GM23248 (cell line): ENCODE measurements around the gene UVRAG. TPM values are rescaled to one million over a fixed set of nuclear protein-coding genes. Genes with fewer than 3 reads are reported as not detected.

Experiments
- DNase-seq: peaks from one replicate; pipeline ENCODE4 v3.0.0-alpha.2; 2015
- H2AFZ ChIP-seq: fragments of 200-600 bp; sonication (generic); 2 replicates; pipeline ENCODE4 v1.6.1; 2016; ENCODE audit warnings: antibody characterized with exemption
- H3F3A ChIP-seq: fragments of 200-600 bp; sonication (generic); 2 replicates; pipeline ENCODE4 v1.6.1; 2016; ENCODE audit warnings: mild to moderate bottlenecking, antibody characterized with exemption, mixed run types; ENCODE audit not compliant: insufficient read depth
- H3K27ac ChIP-seq: fragments of 200-600 bp; sonication (generic); 2 replicates; pipeline ENCODE4 v1.5.1; 2016; ENCODE audit warnings: mild to moderate bottlenecking
- H3K27me3 ChIP-seq: fragments of 200-600 bp; sonication (generic); replicated peaks from 2 replicates; pipeline ENCODE4 v1.6.1; 2016; ENCODE audit warnings: mild to moderate bottlenecking; ENCODE audit not compliant: insufficient read depth
- H3K36me3 ChIP-seq: fragments of 200-600 bp; sonication (generic); 2 replicates; pipeline ENCODE4 v1.6.1; 2016; ENCODE audit warnings: low read depth, mild to moderate bottlenecking
- H3K4me1 ChIP-seq: fragments of 200-600 bp; sonication (generic); 2 replicates; pipeline ENCODE4 v1.6.1; 2016; ENCODE audit warnings: mild to moderate bottlenecking; ENCODE audit not compliant: insufficient read depth
- H3K4me2 ChIP-seq: fragments of 200-600 bp; sonication (generic); one replicate; pipeline ENCODE4 v1.6.1; 2016; ENCODE audit warnings: mild to moderate bottlenecking; ENCODE audit not compliant: unreplicated experiment
- H3K4me3 ChIP-seq: fragments of 200-600 bp; sonication (generic); 2 replicates; pipeline ENCODE4 v1.5.1; 2016; ENCODE audit warnings: mild to moderate bottlenecking
- H3K79me2 ChIP-seq: fragments of 200-600 bp; sonication (generic); 2 replicates; pipeline ENCODE4 v1.6.1; 2016; ENCODE audit warnings: mild to moderate bottlenecking; ENCODE audit not compliant: insufficient read depth
- H3K9ac ChIP-seq: fragments of 200-600 bp; sonication (generic); 2 replicates; pipeline ENCODE4 v1.6.1; 2016; ENCODE audit warnings: mild to moderate bottlenecking
- H3K9me2 ChIP-seq: fragments of 200-600 bp; sonication (generic); 2 replicates; pipeline ENCODE4 v1.6.1; 2016; ENCODE audit warnings: mixed run types, mild to moderate bottlenecking, moderate library complexity; ENCODE audit not compliant: insufficient read depth
- H3K9me3 ChIP-seq: fragments of 200-600 bp; sonication (generic); one replicate; pipeline ENCODE4 v1.6.1; 2017; ENCODE audit warnings: low read depth
- H4K20me1 ChIP-seq: fragments of 200-600 bp; sonication (generic); 2 replicates; pipeline ENCODE4 v1.6.0; 2016; ENCODE audit not compliant: insufficient read depth
- EZH2 ChIP-seq: fragments of 200-600 bp; sonication (generic); IDR thresholded peaks from 2 replicates; pipeline ENCODE4 v1.6.1; 2018; ENCODE audit warnings: antibody characterized with exemption, mild to moderate bottlenecking; ENCODE audit not compliant: insufficient read depth, poor library complexity, severe bottlenecking
- EZH2phosphoT487 ChIP-seq: fragments of 200-600 bp; sonication (generic); IDR thresholded peaks from 2 replicates; pipeline ENCODE4 v1.6.1; 2018; ENCODE audit warnings: antibody characterized with exemption, moderate library complexity, mild to moderate bottlenecking, low read depth; ENCODE audit not compliant: insufficient read depth
- WGBS, 2 experiments: methylation state at CpG; one replicate each; pipeline ENCODE4 v1.1.6; 2015 to 2017; ENCODE audit warnings: low lambda C conversion rate in 2 of 2, low coverage in 1 of 2; ENCODE audit errors: missing lambda C conversion rate in 2 of 2; 5-methylcytosine and 5-hydroxymethylcytosine counted together
- in situ Hi-C: fragments of 300-500 bp; cut with MboI; formaldehyde crosslinking; loops from 2 replicates; pipeline ENCODE4 v1.15.0; 2020
- polyA plus RNA-seq: library from polyadenylated mRNA; unstranded; fragments of >200 nt; fragmentation: Nextera tagmentation; extraction: Ambion mirVana; gene quantifications from 2 replicates; pipeline ENCODE4 v1.2.1, GENCODE V29; 2016
- total RNA-seq: library from RNA; depleted of rRNA; stranded (reverse); fragments of >200 nt; shearing (Covaris generic); gene quantifications from 2 replicates; pipeline ENCODE4 v1.2.3, GENCODE V29; 2014

Gene UVRAG
- total and polyA plus RNA-seq, 2 experiments from 2014 or later = 9.9 to 11.0 TPM

DNA sequence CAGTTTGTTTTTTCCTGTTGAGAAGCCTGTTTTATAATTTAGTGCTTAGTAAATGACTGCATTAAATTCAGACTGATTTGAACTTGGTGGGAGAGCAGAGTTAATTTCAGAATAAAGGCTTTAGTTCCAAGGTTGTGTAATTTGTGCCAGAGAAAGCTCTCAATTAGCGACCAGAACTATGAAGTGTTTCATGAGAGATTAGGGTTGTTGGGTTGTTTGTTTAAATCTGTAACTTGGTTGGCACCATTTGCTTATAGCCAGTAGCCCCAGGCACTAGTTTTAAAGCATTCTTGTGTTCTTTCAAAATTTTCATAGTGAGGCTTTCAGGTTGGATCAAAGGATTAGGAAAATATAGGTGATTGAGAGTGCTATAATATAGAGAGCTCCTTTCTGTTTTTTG, 25.5 kb downstream of the UVRAG start:
- 29 to 39% methylated on average over 1 of the region's 1 CpG for WGBS, 2 experiments
- no peak for TF ChIP-seq EZH2phosphoT487
- TF ChIP-seq EZH2 = no peak
- Histone ChIP-seq H3K4me2 (no peak overlapping the region), H2AFZ (no peak overlapping the region), H3K9me3 (no peaks in the 10 kb centered on the region), H3K36me3 (no peaks in the 10 kb centered on the region), H3K9ac (no peak overlapping the region), H3K79me2 (peaks cover 73% of the 10 kb centered on the region), H3K4me1 (peaks cover 16% of the 10 kb centered on the region), H3F3A (no peaks in the 10 kb centered on the region), H3K9me2 (no peaks in the 10 kb centered on the region), H3K4me3 (no peak overlapping the region), H3K27me3 (no peaks in the 10 kb centered on the region), H3K27ac (no peak overlapping the region), H4K20me1 (no peaks in the 10 kb centered on the region)
- DNase-seq = no peak
- in situ Hi-C loops = no loop called here

DNA sequence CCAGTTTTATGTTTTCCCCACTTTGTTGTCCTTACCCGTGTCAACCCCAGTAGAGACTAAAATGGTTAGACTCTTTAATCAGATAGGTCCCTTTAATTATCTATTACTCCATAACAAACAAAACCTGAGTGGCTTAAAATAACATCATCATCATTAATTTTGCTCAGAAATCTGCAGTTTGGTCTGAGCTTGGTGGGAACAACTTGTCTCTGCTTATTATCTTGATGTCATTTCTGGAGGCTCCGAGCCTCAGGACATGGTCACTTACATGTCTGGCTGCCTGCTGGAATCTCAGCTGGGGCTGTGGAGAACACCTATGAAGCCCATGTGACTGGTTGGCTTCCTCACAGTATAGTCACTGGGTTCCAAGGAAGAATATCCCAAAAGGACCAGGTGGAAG, 26.7 kb downstream of the UVRAG start:
- H4K20me1 ChIP-seq = no peaks in the 10 kb centered on the region
- peaks cover 80% of the 10 kb centered on the region for H3K79me2 ChIP-seq
- H3K4me1 ChIP-seq = peaks cover 16% of the 10 kb centered on the region
- no peaks in the 10 kb centered on the region for H3K36me3 ChIP-seq
- TF ChIP-seq EZH2 (no peak), EZH2phosphoT487 (no peak)
- no peak overlapping the region for H3K4me3 ChIP-seq
- H2AFZ ChIP-seq = no peak overlapping the region
- no peaks in the 10 kb centered on the region for H3F3A ChIP-seq
- no peaks in the 10 kb centered on the region for H3K9me3 ChIP-seq
- no peak overlapping the region for H3K9ac ChIP-seq
- no peak for DNase-seq
- in situ Hi-C loops = no loop called here
- H3K27ac ChIP-seq = no peak overlapping the region
- WGBS, 2 experiments = 81 to 83% methylated on average over 2 of the region's 2 CpGs
- H3K27me3 ChIP-seq = no peaks in the 10 kb centered on the region
- no peaks in the 10 kb centered on the region for H3K9me2 ChIP-seq
- no peak overlapping the region for H3K4me2 ChIP-seq

DNA sequence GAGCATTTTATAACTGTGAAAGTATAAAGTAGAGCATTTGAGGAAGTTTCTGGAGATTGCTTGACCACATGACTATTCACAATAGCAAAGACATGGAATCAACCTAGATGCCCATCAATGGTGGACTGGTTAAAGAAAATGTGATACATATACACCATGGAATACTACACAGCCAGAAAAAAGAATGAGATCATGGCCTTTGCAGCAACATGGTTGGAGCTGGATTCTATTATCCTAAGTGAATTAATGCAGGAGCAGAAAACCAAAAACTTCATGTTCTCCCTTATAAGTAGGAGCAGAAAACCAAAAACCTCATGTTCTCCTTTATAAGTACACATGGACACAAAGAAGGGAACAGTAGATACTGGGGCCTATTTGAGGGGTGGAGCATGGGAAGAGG, 30.3 kb downstream of the UVRAG start:
- no peak overlapping the region for H3K4me3 ChIP-seq
- peaks cover 4% of the 10 kb centered on the region for H3F3A ChIP-seq
- no peak for DNase-seq
- H3K9me2 ChIP-seq = no peaks in the 10 kb centered on the region
- H2AFZ ChIP-seq = no peak overlapping the region
- no peak overlapping the region for H3K27ac ChIP-seq
- H3K4me1 ChIP-seq = peaks cover 9% of the 10 kb centered on the region
- H3K36me3 ChIP-seq = no peaks in the 10 kb centered on the region
- peaks cover 84% of the 10 kb centered on the region for H3K79me2 ChIP-seq
- H3K9ac ChIP-seq = no peak overlapping the region
- in situ Hi-C loops = no loop called here
- TF ChIP-seq EZH2phosphoT487 (no peak), EZH2 (no peak)
- H3K27me3 ChIP-seq = no peaks in the 10 kb centered on the region
- no peaks in the 10 kb centered on the region for H3K9me3 ChIP-seq
- H4K20me1 ChIP-seq = no peaks in the 10 kb centered on the region
- H3K4me2 ChIP-seq = no peak overlapping the region

DNA sequence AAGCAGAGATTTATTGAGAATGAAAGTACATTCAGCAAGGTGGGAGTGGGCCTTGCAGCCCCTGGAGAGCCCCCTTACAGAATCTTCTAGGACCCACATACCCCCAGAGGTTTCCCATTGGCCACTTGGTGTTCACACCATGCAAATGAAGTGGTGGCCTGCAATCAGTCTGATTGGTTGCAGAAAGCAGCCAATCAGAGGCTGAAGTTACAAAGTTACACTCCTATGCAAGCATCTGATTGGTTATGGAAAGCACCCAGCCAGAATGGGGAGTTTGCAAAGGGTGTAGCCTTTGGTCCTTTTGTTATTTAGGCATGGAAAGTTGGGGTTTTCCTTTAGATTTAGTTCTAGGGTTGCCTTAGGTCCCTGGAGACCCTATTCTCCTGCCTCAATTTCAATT, 34.9 kb downstream of the UVRAG start:
- Histone ChIP-seq H3K4me1 (peaks cover 15% of the 10 kb centered on the region), H4K20me1 (no peaks in the 10 kb centered on the region), H3K4me2 (no peak overlapping the region), H3K79me2 (peaks cover 70% of the 10 kb centered on the region), H2AFZ (no peak overlapping the region), H3K4me3 (no peak overlapping the region), H3F3A (peaks cover 22% of the 10 kb centered on the region), H3K27me3 (no peaks in the 10 kb centered on the region), H3K27ac (no peak overlapping the region), H3K9ac (no peak overlapping the region), H3K9me3 (no peaks in the 10 kb centered on the region), H3K9me2 (no peaks in the 10 kb centered on the region), H3K36me3 (no peaks in the 10 kb centered on the region)
- no peak for DNase-seq
- in situ Hi-C loops = no loop called here
- TF ChIP-seq EZH2 (no peak), EZH2phosphoT487 (no peak)

DNA sequence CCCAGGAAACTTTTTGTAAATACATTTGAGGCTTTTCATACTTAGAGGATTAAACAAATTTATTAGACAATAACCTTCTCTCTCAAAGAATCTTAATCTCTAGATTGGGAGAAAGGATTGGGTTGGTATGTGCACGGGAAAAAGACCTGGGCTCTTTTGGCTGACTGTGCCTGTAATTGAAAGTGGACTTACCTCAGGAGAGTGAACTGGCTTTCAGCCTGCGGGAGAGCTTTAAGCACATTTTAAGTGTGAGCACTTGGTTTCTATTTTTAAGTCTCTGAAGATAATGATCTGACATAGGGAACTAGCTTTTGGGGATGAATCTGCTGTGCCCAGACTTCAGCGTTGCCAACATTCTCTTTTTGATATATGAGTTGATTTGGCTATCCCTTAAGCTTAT, 35.8 kb downstream of the UVRAG start:
- H3K27me3 ChIP-seq = no peaks in the 10 kb centered on the region
- H3K27ac ChIP-seq = peak overlapping the region; percentile 11
- H3K79me2 ChIP-seq = peaks cover 66% of the 10 kb centered on the region
- peaks cover 22% of the 10 kb centered on the region for H3F3A ChIP-seq
- no peaks in the 10 kb centered on the region for H3K9me3 ChIP-seq
- in situ Hi-C loops = no loop called here
- peak overlapping the region; percentile 8; the same call in 1 of the 2 replicates for H3K9ac ChIP-seq
- H3K4me2 ChIP-seq = peak overlapping the region; percentile 44
- H3K36me3 ChIP-seq = no peaks in the 10 kb centered on the region
- no peaks in the 10 kb centered on the region for H3K9me2 ChIP-seq
- no peaks in the 10 kb centered on the region for H4K20me1 ChIP-seq
- H3K4me1 ChIP-seq = peaks cover 15% of the 10 kb centered on the region
- DNase-seq = peak; percentile 24
- H2AFZ ChIP-seq = no peak overlapping the region
- no peak for TF ChIP-seq EZH2
- TF ChIP-seq EZH2phosphoT487 = no peak
- 69 to 71% methylated on average over 3 of the region's 3 CpGs for WGBS, 2 experiments
- no peak overlapping the region for H3K4me3 ChIP-seq
